Measurements from ENCODE around the gene SYCP2L.
"Not testable (repeated sequence)": the region's sequence is repeated elsewhere in the genome, so short reads cannot be mapped to it uniquely, and the experiment has no call there.

The SYCP2L gene

GRCh38 chr6:10880366-10880765 lies 6.5 kb upstream of the SYCP2L start:
- DNase-seq (ENCODE audit: low spot score), result no peak

GRCh38 chr6:10882253-10882630 lies 4.6 kb upstream of the SYCP2L start:
- not testable (repeated sequence) for DNase-seq (ENCODE audit: low spot score)

GRCh38 chr6:10882657-10883171 lies 4.1 kb upstream of the SYCP2L start:
- DNase-seq (ENCODE audit: low spot score), result no peak

- DNase-seq (ENCODE audit: low spot score), result no peak
Observed at GRCh38 chr6:10883312-10884244, 3.3 kb upstream of the SYCP2L start.

DNA sequence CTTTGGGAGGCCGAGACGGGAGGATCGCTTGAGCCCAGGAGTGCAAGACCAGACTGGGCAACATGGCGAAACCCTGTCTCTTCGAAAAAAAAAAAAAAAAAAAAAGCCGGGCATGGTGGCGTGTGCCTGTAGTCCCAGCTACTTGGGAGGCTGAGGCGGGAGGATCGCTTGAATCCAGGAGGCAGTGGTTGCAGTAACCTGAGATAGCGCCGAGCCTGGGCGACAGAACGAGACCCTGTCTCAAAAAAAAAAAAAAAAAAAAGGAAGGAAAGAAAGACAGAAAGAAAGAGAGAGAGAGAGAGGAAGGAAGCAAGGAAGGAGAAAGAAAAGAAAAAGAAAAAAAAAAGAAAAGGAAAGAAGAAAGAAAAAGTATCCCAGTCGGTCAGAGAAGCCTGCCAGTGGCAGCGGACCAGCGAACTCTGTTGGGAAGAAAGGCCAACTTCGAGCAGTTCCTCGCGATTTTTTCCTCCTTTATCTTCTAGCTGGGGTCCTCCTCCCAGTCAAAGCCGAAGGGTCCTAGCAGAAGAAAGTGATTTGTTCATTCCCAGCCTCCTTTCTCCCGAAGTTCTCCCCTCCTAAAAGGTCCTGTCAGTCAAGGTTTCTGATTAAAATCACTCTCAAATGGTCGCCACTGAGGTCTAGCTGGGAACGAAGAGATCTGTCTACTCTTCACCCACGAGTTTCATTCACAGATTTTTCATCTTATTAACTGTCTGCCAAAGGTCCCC lies 2.4 kb upstream of the SYCP2L start:
- DNase-seq (ENCODE audit: low spot score), result no peak

GRCh38 chr6:10886365-10886690 lies 524 bp upstream of the SYCP2L start:
- DNase-seq (ENCODE audit: low spot score), result not testable (repeated sequence)

GRCh38 chr6:10890151-10890550 lies 3.3 kb downstream of the SYCP2L start:
- no peak for DNase-seq (ENCODE audit: low spot score)

GRCh38 chr6:10891960-10892359 lies 5.1 kb downstream of the SYCP2L start:
- DNase-seq (ENCODE audit: low spot score), result no peak

DNA sequence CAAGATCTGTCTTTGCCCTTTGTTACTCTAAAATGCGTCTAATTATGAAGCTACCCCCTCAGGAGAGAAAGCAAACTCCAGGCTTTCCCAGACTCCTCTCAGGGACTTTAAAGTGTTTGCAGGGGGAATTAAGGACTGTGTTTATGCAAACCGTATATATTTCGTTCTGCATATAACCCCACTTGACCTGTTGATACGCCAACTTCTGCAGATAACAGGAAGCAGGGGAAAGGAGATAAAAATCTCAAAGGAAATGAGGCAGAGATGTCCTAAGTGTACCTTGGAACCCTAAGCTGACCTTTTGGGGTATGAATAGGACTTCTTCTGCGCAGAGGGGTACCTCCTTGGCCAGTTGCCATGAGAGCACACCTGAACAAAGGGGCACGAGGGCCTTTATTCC lies 8.1 kb downstream of the SYCP2L start:
- no peak for DNase-seq (ENCODE audit: low spot score)

DNA sequence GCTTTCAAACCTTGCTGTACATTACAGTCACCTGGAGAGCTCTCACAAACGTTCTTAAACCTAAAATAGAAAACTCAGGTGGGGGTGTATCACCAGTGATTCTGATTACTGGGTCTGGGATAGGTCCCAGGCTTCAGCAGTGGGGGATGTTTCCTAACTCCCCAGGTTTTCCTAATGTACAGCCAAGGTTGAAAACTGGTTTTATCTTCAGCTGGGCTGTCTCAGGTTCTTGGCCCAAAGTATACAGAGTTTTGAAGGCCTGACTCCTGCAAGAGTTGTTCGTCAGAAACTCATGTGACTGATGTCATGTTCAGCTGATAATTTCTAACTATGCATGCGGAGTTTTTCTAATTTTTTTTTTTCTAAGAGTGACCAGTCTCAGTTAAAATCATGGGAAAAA lies 9.8 kb downstream of the SYCP2L start:
- no peak for DNase-seq (ENCODE audit: low spot score)

DNA sequence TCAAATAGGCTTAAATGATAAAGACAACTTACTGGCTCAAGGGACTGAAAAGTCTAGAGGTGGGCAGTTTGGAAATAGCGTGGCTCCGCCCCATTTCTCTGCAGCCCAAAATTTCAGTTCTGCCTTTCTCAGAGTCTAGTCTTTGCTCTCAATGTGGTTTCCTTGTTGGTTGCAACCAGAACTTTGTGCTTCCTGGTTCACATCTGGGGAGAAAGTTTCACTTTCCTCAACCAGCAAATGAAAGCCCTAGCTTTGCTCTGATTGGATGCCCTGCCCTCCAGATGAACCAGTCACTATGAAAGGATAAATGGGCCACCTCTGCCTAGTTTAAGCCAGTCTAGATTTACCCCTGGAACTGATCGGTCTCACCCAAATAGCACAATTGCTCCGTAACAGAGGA lies 14.9 kb downstream of the SYCP2L start:
- DNase-seq (ENCODE audit: low spot score), result no peak

DNA sequence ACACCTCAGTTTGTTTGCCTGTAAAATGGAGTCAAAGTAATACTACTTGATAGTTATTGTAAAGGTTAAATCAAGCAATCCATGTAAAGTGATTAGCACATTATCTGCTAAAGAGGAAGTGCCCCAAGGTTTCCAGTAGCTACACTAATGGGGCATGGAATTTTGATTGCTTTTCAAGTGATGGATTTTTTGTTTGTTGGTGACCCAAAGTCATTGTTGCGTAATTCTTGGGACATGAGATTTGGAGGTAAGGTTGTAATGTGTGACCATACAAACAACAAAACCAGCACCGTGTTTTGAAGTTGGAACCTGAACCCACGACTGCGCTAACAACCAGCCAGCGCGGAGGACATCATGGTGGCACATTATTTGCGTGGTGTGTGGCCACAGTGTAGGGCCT lies 17.2 kb downstream of the SYCP2L start:
- DNase-seq (ENCODE audit: low spot score), result no peak

DNA sequence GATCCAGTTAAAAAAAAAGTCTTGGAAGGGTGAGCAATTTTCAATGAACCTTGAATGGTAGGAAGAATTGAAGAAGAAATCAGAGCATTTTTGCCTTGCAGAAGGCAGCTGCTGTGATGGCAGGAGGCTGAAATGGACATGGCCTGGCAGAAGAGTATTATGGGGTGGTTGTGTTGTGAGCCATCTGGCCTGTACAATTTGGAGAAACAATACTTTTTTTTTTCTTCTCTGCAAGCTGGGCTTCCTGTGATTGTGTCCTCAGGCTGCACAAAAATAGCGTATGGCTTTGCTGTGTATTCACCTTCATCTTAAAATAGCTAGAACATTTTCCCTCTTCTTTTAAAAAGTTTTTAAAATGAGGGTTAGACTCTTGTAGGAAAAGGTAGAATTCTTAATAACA lies 21.4 kb downstream of the SYCP2L start:
- peak; percentile 34 for DNase-seq (ENCODE audit: low spot score)

DNA sequence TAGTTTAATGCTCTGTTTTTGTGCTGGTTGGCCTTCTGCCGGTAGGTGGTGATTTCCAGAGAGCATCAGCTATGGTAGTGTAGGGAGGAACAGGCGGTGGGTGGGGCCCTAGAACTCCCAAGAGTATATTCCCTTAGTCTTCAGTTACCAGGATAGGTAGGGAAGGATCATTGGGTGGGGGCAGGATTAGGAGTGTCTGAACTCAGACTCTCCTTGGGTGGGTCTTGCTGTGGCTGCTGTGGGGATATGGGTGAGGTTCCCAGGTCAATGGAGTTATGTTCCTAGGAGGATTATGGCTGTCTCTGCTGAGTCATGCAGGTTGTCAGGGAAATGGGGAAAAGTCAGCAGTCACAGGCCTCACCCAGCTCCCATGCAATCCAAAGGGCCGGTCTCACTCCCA lies 32.7 kb downstream of the SYCP2L start:
- not testable (repeated sequence) for DNase-seq (ENCODE audit: low spot score)

GRCh38 chr6:10933126-10933525 lies 46.3 kb downstream of the SYCP2L start:
- DNase-seq (ENCODE audit: low spot score), result no peak

DNA sequence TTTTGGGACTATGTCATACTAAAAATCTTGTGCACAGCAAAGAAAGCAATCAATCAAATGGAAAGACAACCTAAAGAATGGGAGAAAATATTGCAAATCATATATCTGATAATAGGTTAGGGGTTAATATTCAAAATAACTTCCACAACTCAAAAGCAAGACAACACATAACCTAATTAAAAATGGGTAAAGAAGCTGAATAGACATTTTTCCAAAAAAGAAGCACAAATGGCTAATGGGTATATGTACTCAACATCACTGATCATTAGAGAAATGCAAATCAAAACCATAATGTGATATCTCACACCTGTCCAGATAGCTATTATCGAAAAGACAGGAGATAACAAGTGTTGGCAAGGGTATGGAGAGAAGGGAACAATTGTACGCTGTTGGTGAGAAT lies 53.0 kb downstream of the SYCP2L start:
- no peak for DNase-seq (ENCODE audit: low spot score)

DNA sequence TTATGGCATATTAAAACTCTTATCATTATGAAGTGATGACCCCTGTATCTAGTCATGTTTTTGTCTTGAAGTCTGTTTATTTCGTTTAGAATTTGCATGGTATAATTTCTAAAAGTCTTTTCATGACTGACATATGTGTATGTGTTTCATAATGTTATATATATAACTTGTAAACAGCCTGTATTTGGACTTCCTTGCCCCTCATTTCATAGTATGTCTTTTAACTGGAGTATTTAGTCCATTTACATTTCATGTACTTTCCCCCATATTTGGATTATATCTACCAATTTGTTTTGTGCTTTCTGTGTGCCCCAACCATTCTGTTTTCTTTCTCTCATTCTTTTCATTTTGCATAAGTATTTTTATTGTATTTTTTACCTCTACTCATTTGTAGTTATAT lies 59.0 kb downstream of the SYCP2L start:
- DNase-seq (ENCODE audit: low spot score), result no peak

DNA sequence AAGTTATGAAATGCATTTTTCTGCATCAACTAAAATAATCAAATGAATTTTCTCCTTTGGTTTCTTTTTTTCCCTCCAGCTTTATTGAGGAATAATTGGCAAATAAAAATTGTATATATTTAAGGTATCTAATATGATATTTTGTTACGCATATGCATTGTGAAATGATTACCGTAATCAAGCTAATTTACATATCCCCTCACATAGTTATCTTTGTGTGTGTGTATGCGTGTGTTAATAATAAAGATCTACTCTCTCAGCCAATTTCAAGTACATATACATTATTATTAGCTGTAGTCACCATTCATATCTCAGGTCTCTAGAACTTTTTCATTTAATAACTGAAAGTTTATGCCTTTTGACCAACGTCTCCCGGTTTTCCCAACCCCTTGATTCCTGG lies 61.1 kb downstream of the SYCP2L start:
- DNase-seq (ENCODE audit: low spot score), result no peak

GRCh38 chr6:10949579-10950490 lies 63.0 kb downstream of the SYCP2L start:
- DNase-seq (ENCODE audit: low spot score), result no peak

- peak; percentile 36 for DNase-seq (ENCODE audit: low spot score)
Observed at GRCh38 chr6:10951675-10952282, 64.9 kb downstream of the SYCP2L start.

- peak; percentile 65 for DNase-seq (ENCODE audit: low spot score)
Observed at GRCh38 chr6:10954590-10955010, 67.7 kb downstream of the SYCP2L start.

- DNase-seq (ENCODE audit: low spot score), result no peak
Observed at GRCh38 chr6:10956776-10957175, 69.9 kb downstream of the SYCP2L start.
